Gastroesophageal sphincter (tissue), 3 donors: ENCODE results near the gene SGMS1.

Experiments
- CTCF ChIP-seq, 4 experiments: fragments of 200-600 bp in 2 of 4; fragments of 450-650 bp in 2 of 4; sonication (generic) in 1 of 4; IDR thresholded peaks; one replicate each; pipeline ENCODE4 v1.5.1; 2017 to 2019; ENCODE audit warnings: antibody characterized with exemption in 4 of 4, mild to moderate bottlenecking in 2 of 4, moderate library complexity in 2 of 4
- EP300 ChIP-seq: sonication (generic); formaldehyde crosslinking; IDR thresholded peaks from one replicate; pipeline ENCODE4 v1.6.1; 2017; ENCODE audit warnings: antibody characterized with exemption, mild to moderate bottlenecking
- POLR2A ChIP-seq, 2 donors: fragments of 450-650 bp; IDR thresholded peaks; one replicate each; pipeline ENCODE4 v1.6.1; 2017; ENCODE audit warnings: antibody characterized with exemption in 2 of 2, mild to moderate bottlenecking in 2 of 2, moderate library complexity in 1 of 2
- POLR2AphosphoS5 ChIP-seq: sonication (generic); formaldehyde crosslinking; IDR thresholded peaks from one replicate; pipeline ENCODE4 v1.6.1; 2017; ENCODE audit warnings: antibody characterized with exemption

DNA sequence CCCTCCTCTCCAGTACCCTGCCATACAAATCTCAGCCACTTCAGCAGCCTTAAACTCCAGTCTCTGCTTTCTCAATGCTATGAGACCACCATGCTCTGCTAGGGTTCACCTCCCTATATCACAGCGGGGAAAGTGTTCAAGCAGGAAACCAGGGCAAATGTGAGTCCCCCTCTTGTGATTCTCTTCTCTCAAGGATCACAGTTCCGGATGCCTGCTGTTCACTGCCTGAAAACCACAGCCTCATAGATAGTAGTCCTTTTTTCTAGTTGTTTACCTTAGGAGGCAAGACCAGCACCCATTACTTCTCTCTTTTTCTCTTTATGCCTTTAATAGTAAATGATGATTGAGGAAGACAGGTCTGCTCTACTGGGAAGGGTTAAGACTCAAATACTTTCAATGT lies 100.8 kb downstream of the SGMS1 start:
- TF ChIP-seq CTCF (IDR thresholded peaks at IDR 0.05), result no peak
- TF ChIP-seq POLR2A (IDR thresholded peaks at IDR 0.05), result no peak
- no peak for TF ChIP-seq POLR2AphosphoS5
- TF ChIP-seq EP300, result no peak
